ENCODE data around the gene SLC51B.
A peak's percentile ranks its signal among the peaks of the same experiment; 100 is the strongest.

The SLC51B gene

GRCh38 chr15:65042776-65043327, 2.3 kb upstream of the SLC51B start:
- no peak for DNase-seq

GRCh38 chr15:65044218-65044617, 969 bp upstream of the SLC51B start:
- peak; percentile 68 for DNase-seq

- no peak for DNase-seq
Observed at GRCh38 chr15:65048241-65048640, 3.1 kb downstream of the SLC51B start.

GRCh38 chr15:65049418-65049840, 4.2 kb downstream of the SLC51B start:
- peak; percentile 55 for DNase-seq

GRCh38 chr15:65050270-65050669, 5.1 kb downstream of the SLC51B start:
- DNase-seq = no peak

- DNase-seq = no peak
Observed at GRCh38 chr15:65051266-65051665, 6.1 kb downstream of the SLC51B start.

GRCh38 chr15:65052956-65053355, 7.8 kb downstream of the SLC51B start:
- DNase-seq = no peak

GRCh38 chr15:65054333-65055200, 9.4 kb downstream of the SLC51B start:
- DNase-seq = peak; percentile 65

GRCh38 chr15:65055201-65055870, 10.1 kb downstream of the SLC51B start:
- DNase-seq = peak; percentile 29

- DNase-seq = no peak
Observed at GRCh38 chr15:65056106-65056505, 10.9 kb downstream of the SLC51B start.

- DNase-seq = peak; percentile 97
Observed at GRCh38 chr15:65056868-65057548, 11.8 kb downstream of the SLC51B start.

GRCh38 chr15:65057549-65057940, 12.4 kb downstream of the SLC51B start:
- DNase-seq = peak; percentile 94

GRCh38 chr15:65058394-65059368, 13.5 kb downstream of the SLC51B start:
- DNase-seq = no peak

GRCh38 chr15:65059369-65059750, 14.2 kb downstream of the SLC51B start:
- DNase-seq = no peak

GRCh38 chr15:65059931-65060596, 14.9 kb downstream of the SLC51B start:
- no peak for DNase-seq

- no peak for DNase-seq
Observed at GRCh38 chr15:65060641-65061397, 15.6 kb downstream of the SLC51B start.

GRCh38 chr15:65062061-65062460, 16.9 kb downstream of the SLC51B start:
- DNase-seq = no peak

- DNase-seq = peak; percentile 13
Observed at GRCh38 chr15:65062726-65063125, 17.5 kb downstream of the SLC51B start.

- DNase-seq = peak; percentile 9
Observed at GRCh38 chr15:65066001-65066634, 20.9 kb downstream of the SLC51B start.

- no peak for DNase-seq
Observed at GRCh38 chr15:65066635-65067316, 21.6 kb downstream of the SLC51B start.

Data from kidney glomerular epithelial cell (primary cell).